Endothelial cell of umbilical vein (primary cell): ENCODE results near the gene ABAT. TPM values are rescaled to one million over a fixed set of nuclear protein-coding genes. Genes with fewer than 3 reads are reported as not detected.

ENCODE experiments used
- BruUV-seq: library from RNA; stranded (reverse); fragments of 400-500 nt; replicated peaks from 2 replicates; lab custom pipeline; 2021; lab: Mats Ljungman, UMichigan
- CTCF ChIA-PET: fragments of 300-600, 350-600 bp; sonication (Branson Sonifier 250); formaldehyde crosslinking; loops from one replicate; lab custom pipeline; 2021; ENCODE audit warnings: antibody characterized with exemption, inconsistent platforms; lab: Charles Lee
- POLR2A ChIA-PET: fragments of 300-600, 350-600 bp; sonication (Branson Sonifier 250); formaldehyde crosslinking; loops from one replicate; lab custom pipeline; 2021; ENCODE audit warnings: antibody characterized with exemption, inconsistent platforms; lab: Charles Lee
- DNase-seq: peaks from one replicate; pipeline ENCODE4 v3.0.0-alpha.2; 2011; ENCODE audit warnings: low read depth, low spot score
- FAIRE-seq: peaks from 2 replicates; lab custom pipeline; 2011; peaks lifted over from hg19 to GRCh38; lab: Jason Lieb, UNC
- H2AFZ ChIP-seq: 2 replicates; pipeline ENCODE4 v1.6.0; 2012; ENCODE audit warnings: low read depth, low read length, control low read depth, inconsistent platforms
- H3K27ac ChIP-seq: 2 replicates; pipeline ENCODE4 v1.5.1; 2011; ENCODE audit warnings: low read depth, mild to moderate bottlenecking, control low read depth, low read length, moderate library complexity; ENCODE audit not compliant: insufficient read depth
- H3K27me3 ChIP-seq, 2 experiments: 2 replicates each; pipeline versions ENCODE4 v1.6.0 to v1.6.1; 2011; ENCODE audit warnings: low read length in 2 of 2, mixed read lengths in 1 of 2; ENCODE audit not compliant: control insufficient read depth in 2 of 2, insufficient read depth in 2 of 2
- H3K36me3 ChIP-seq, 2 experiments: 2 replicates in 1 of 2; 3 replicates in 1 of 2; pipeline ENCODE4 v1.5.1; 2011; ENCODE audit warnings: low read length in 2 of 2, mild to moderate bottlenecking in 1 of 2, moderate library complexity in 1 of 2; ENCODE audit not compliant: control insufficient read depth in 2 of 2, insufficient read depth in 2 of 2; ENCODE audit errors: extremely low read depth in 1 of 2
- H3K4me1 ChIP-seq: 3 replicates; pipeline ENCODE4 v1.5.1; 2011; ENCODE audit warnings: mild to moderate bottlenecking, low read length; ENCODE audit not compliant: control insufficient read depth, insufficient read depth; ENCODE audit errors: extremely low read depth
- H3K4me2 ChIP-seq: 2 replicates; pipeline ENCODE4 v1.6.1; 2011; ENCODE audit warnings: low read length, control low read depth, mixed read lengths; ENCODE audit not compliant: insufficient read depth
- H3K4me3 ChIP-seq, 3 experiments: fragments of 200-600 bp in 1 of 3; sonication (generic), shearing (Covaris generic) in 1 of 3; replicated peaks in 1 of 3; 2 replicates each; pipeline ENCODE4 v1.5.1; 2011 to 2016; ENCODE audit warnings: control low read depth in 3 of 3, low read length in 3 of 3, mild to moderate bottlenecking in 2 of 3, inconsistent platforms in 1 of 3, low read depth in 1 of 3, moderate library complexity in 1 of 3; ENCODE audit not compliant: insufficient read depth in 1 of 3
- H3K79me2 ChIP-seq: 2 replicates; pipeline ENCODE4 v1.6.0; 2012; ENCODE audit warnings: low read length, inconsistent platforms; ENCODE audit not compliant: control insufficient read depth, insufficient read depth
- H3K9ac ChIP-seq: replicated peaks from 2 replicates; pipeline ENCODE3; 2011; ENCODE audit warnings: low read length, control low read depth; ENCODE audit not compliant: insufficient read depth; ENCODE audit errors: extremely low read depth
- H3K9me1 ChIP-seq: replicated peaks from 3 replicates; pipeline ENCODE4 v1.6.0; 2011; ENCODE audit warnings: mild to moderate bottlenecking, low read length; ENCODE audit not compliant: control insufficient read depth, insufficient read depth; ENCODE audit errors: extremely low read depth
- H3K9me3 ChIP-seq: replicated peaks from 2 replicates; pipeline ENCODE4 v1.5.1; 2012; ENCODE audit warnings: low read length, inconsistent platforms; ENCODE audit not compliant: control insufficient read depth, insufficient read depth
- H4K20me1 ChIP-seq: replicated peaks from 2 replicates; pipeline ENCODE3; 2011; ENCODE audit warnings: mild to moderate bottlenecking, low read length; ENCODE audit not compliant: control insufficient read depth, insufficient read depth; ENCODE audit errors: extremely low read depth
- EZH2 ChIP-seq: IDR thresholded peaks from 2 replicates; pipeline ENCODE4 v1.6.1; 2012; ENCODE audit warnings: borderline replicate concordance, low read depth, mild to moderate bottlenecking, moderate library complexity, low read length, inconsistent platforms; ENCODE audit not compliant: severe bottlenecking
- FOS ChIP-seq: IDR thresholded peaks from 2 replicates; pipeline ENCODE4 v1.6.1; 2011; ENCODE audit warnings: mild to moderate bottlenecking, low read length, moderate library complexity, borderline replicate concordance; ENCODE audit not compliant: insufficient read depth
- GATA2 ChIP-seq: IDR thresholded peaks from 2 replicates; pipeline ENCODE4 v1.7.0; 2011; ENCODE audit warnings: low read depth, mild to moderate bottlenecking, moderate library complexity, mixed read lengths, low read length; ENCODE audit not compliant: insufficient read length, insufficient read depth
- JUN ChIP-seq: IDR thresholded peaks from 2 replicates; pipeline ENCODE4 v1.6.1; 2011; ENCODE audit warnings: borderline replicate concordance, low read depth; ENCODE audit not compliant: insufficient read length, insufficient read depth
- MYC ChIP-seq: IDR thresholded peaks from one replicate; pipeline ENCODE4 v1.6.1; 2011; ENCODE audit warnings: mild to moderate bottlenecking, low read depth, low read length
- POLR2A ChIP-seq: IDR thresholded peaks from 2 replicates; pipeline ENCODE4 v1.6.1; 2012; ENCODE audit warnings: low read depth, mild to moderate bottlenecking, control low read depth, low read length
- POLR2AphosphoS5 ChIP-seq: IDR thresholded peaks from 2 replicates; pipeline ENCODE4 v1.6.1; 2012; ENCODE audit warnings: low read depth, mild to moderate bottlenecking, control low read depth, low read length, moderate library complexity; ENCODE audit not compliant: insufficient read depth
- dilution Hi-C: fragments of 300-500 bp; cut with MboI; formaldehyde crosslinking; loops from one replicate; pipeline ENCODE4 v1.15.0; 2019; ENCODE audit warnings: low sequenced_read_pairs; ENCODE audit not compliant: extremely low pct_ligation_motif_present
- intact Hi-C: fragments of 100-400 bp; cut with micrococcal nuclease; formaldehyde crosslinking; loops from one replicate; pipeline ENCODE4 v1.10.0; 2022
- polyA plus RNA-seq, 4 experiments: library from polyadenylated mRNA; depleted of rRNA in 3 of 4; stranded (reverse) in 3 of 4; unstranded in 1 of 4; fragments of >200 nt; gene quantifications; 2 replicates each; pipeline versions ENCODE4 v1.2.1 to v1.2.3, GENCODE V29; 2011 to 2012; ENCODE audit warnings: missing spikeins in 1 of 4
- total RNA-seq: library from RNA; stranded (reverse); gene quantifications from 2 replicates; pipeline ENCODE4 v1.2.3, GENCODE V29; 2021
- TF ChIP-seq, protein P1 (sequence below): IDR thresholded peaks from 2 replicates; pipeline ENCODE4 v1.6.1; 2011; ENCODE audit not compliant: insufficient read depth, insufficient read length
- TF ChIP-seq, protein P2 (sequence below), 2 donors: IDR thresholded peaks; 1 replicate in 1 of 2; 2 replicates in 1 of 2; pipeline ENCODE4 v1.5.1; 2011; ENCODE audit warnings: low read length in 2 of 2, mild to moderate bottlenecking in 2 of 2, moderate library complexity in 2 of 2, control low read depth in 1 of 2, inconsistent platforms in 1 of 2, low read depth in 1 of 2; ENCODE audit not compliant: insufficient read depth in 1 of 2; ENCODE audit errors: extremely low read depth in 1 of 2

ABAT gene
- total and polyA plus RNA-seq, 2 donors (not counting 3 experiments of a cell fraction or from before 2014, with no cell fraction given), result 1.3 to 1.4 TPM

DNA sequence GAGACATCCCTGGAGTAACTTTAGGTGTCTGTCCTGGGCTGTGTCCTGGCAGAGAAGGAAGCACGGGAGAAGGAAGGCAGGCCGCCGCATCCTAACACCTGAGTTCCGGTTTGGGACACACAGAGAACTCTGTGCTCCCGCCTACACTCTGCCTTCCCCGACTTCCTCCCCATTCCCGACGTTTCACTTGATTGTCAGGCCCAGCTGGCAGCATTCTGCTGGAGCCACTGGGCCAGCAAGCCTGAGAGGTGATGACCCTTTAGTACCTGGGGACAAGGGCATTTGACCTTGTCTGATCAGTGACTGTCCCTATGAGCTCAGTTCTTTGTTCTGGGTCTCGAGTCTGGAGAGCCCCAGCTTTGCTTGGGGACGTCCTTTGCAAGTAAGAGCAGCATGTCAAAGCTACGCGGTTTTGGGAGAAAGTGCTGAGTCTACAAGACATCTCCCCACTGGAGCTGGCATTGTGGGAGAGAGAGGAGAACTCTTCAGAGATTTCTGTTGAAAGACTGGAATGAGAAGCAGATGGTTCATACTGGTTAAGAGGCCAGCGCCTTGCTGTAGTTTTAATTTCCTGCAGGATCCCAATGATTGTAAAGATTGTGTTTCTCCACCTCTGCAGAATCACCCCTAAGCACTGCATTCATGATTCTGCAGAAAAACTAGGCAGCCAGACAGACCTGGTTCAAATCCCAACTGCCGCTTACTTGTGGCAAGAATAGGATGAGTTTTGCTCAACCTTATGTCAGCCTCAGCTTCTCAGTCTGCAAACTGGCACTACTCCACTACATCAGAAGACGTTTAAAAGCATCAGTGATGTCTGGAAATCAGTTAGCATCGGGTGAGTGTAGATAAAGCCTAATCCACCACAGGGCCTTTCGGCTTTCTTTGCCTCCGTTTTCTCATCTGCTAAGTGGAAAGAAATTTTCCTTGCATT lies 20.6 kb downstream of the ABAT start:
- H3K27me3 ChIP-seq, result no peaks in the 10 kb centered on the region
- H3K4me3 ChIP-seq, result no peak overlapping the region
- TF ChIP-seq JUN, result no peak
- TF ChIP-seq GATA2, result no peak
- TF ChIP-seq MYC, result no peak
- TF ChIP-seq POLR2A, result no peak
- TF ChIP-seq EZH2, result no peak
- TF ChIP-seq POLR2AphosphoS5, result no peak
- TF ChIP-seq, protein P1, sequence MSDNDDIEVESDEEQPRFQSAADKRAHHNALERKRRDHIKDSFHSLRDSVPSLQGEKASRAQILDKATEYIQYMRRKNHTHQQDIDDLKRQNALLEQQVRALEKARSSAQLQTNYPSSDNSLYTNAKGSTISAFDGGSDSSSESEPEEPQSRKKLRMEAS, result no peak
- TF ChIP-seq, protein P2, sequence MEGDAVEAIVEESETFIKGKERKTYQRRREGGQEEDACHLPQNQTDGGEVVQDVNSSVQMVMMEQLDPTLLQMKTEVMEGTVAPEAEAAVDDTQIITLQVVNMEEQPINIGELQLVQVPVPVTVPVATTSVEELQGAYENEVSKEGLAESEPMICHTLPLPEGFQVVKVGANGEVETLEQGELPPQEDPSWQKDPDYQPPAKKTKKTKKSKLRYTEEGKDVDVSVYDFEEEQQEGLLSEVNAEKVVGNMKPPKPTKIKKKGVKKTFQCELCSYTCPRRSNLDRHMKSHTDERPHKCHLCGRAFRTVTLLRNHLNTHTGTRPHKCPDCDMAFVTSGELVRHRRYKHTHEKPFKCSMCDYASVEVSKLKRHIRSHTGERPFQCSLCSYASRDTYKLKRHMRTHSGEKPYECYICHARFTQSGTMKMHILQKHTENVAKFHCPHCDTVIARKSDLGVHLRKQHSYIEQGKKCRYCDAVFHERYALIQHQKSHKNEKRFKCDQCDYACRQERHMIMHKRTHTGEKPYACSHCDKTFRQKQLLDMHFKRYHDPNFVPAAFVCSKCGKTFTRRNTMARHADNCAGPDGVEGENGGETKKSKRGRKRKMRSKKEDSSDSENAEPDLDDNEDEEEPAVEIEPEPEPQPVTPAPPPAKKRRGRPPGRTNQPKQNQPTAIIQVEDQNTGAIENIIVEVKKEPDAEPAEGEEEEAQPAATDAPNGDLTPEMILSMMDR (IDR thresholded peaks at IDR 0.05; ENCODE audit: extremely low read depth in 1 of 2, insufficient read depth in 1 of 2, low read depth in 1 of 2, low read length in 2 of 2), result no peak
- no peak for TF ChIP-seq FOS
- no peaks in the 10 kb centered on the region for H4K20me1 ChIP-seq
- H3K4me2 ChIP-seq, result no peak overlapping the region
- no peaks in the 10 kb centered on the region for H3K9me3 ChIP-seq
- no peaks in the 10 kb centered on the region for H3K79me2 ChIP-seq
- H3K36me3 ChIP-seq, result no peaks in the 10 kb centered on the region
- ChIA-PET POLR2A (no interaction called here), CTCF (interaction anchor here (1.2 kb wide), 1 partner anchor 14 kb away, joined by 4 read pairs; no protein-coding TSS in a partner anchor)
- no TSS peak for BruUV-seq
- intact Hi-C loops, result no loop called here
- H2AFZ ChIP-seq, result no peak overlapping the region
- FAIRE-seq (no peak), DNase-seq (no peak)
- dilution Hi-C loops, result no loop called here
- no peaks in the 10 kb centered on the region for H3K9me1 ChIP-seq
- H3K27ac ChIP-seq, result no peak overlapping the region
- no peak overlapping the region for H3K9ac ChIP-seq
- no peaks in the 10 kb centered on the region for H3K4me1 ChIP-seq
